HG02763 (cell line): ENCODE results near the gene DTL.
"Not testable (repeated sequence)": the region's sequence is repeated elsewhere in the genome, so short reads cannot be mapped to it uniquely, and the experiment has no call there.

ENCODE experiments used
- ATAC-seq: cut with Tn5 transposase; IDR thresholded peaks from one replicate; pipeline ENCODE4 v1.9.1; 2021; ENCODE audit warnings: mild to moderate bottlenecking, moderate library complexity; ENCODE audit not compliant: unreplicated experiment

Gene DTL

GRCh38 chr1:212035123-212035834 lies at the start of gene DTL, which contains the start of gene INTS7:
TSS of gene DTL (plus strand) at chr1:212035748. CDS start at chr1:212035891, 143 bp downstream.
TSS of gene INTS7 (minus strand) at chr1:212035557. CDS start at chr1:212035437, 120 bp downstream.
- peak; percentile 76 for ATAC-seq

GRCh38 chr1:211986628-211987254 lies 48.8 kb upstream of the DTL start:
- ATAC-seq, result no peak

GRCh38 chr1:211991695-211992094 lies 43.9 kb upstream of the DTL start:
- no peak for ATAC-seq

- not testable (repeated sequence) for ATAC-seq
These were observed 38.1 kb upstream of the DTL start for GRCh38 chr1:211997426-211997825.

- ATAC-seq, result no peak
These were observed 33.0 kb upstream of the DTL start for GRCh38 chr1:212002536-212002935.

GRCh38 chr1:212004895-212005608 lies 30.5 kb upstream of the DTL start:
- ATAC-seq, result no peak

GRCh38 chr1:212007178-212007577 lies 28.4 kb upstream of the DTL start:
- ATAC-seq, result no peak

- ATAC-seq, result no peak
These were observed 27.7 kb upstream of the DTL start for GRCh38 chr1:212007886-212008285.

GRCh38 chr1:212009561-212009960 lies 26.0 kb upstream of the DTL start:
- no peak for ATAC-seq

GRCh38 chr1:212010004-212010403 lies 25.5 kb upstream of the DTL start:
- no peak for ATAC-seq

- peak; percentile 87 for ATAC-seq
These were observed 23.4 kb upstream of the DTL start for GRCh38 chr1:212012034-212012740.

GRCh38 chr1:212013672-212014071 lies 21.9 kb upstream of the DTL start:
- no peak for ATAC-seq

- no peak for ATAC-seq
These were observed 14.6 kb upstream of the DTL start for GRCh38 chr1:212020975-212021374.

- ATAC-seq, result no peak
These were observed 14.0 kb upstream of the DTL start for GRCh38 chr1:212021563-212021962.

- not testable (repeated sequence) for ATAC-seq
These were observed 12.6 kb upstream of the DTL start for GRCh38 chr1:212022908-212023307.

- ATAC-seq, result no peak
These were observed 10.9 kb upstream of the DTL start for GRCh38 chr1:212024469-212025149.

- ATAC-seq, result not testable (repeated sequence)
These were observed 7.8 kb upstream of the DTL start for GRCh38 chr1:212027727-212028126.

GRCh38 chr1:212030936-212031528 lies 4.5 kb upstream of the DTL start:
- ATAC-seq, result no peak

GRCh38 chr1:212034516-212035122 lies 929 bp upstream of the DTL start:
- peak; percentile 0 for ATAC-seq
